ENCODE measurements around the gene GOLT1B.

GOLT1B gene

GRCh38 chr12:21526721-21527345 lies 25.2 kb downstream of the GOLT1B start:
- Histone ChIP-seq H3K27ac (ENCODE audit: low read length) (no peak overlapping the region), H3K4me2 (ENCODE audit: insufficient read depth, low read length) (no peak overlapping the region), H4K20me1 (ENCODE audit: insufficient read depth, low read length) (no peaks in the 10 kb centered on the region), H2AFZ (ENCODE audit: low read depth, low read length) (no peak overlapping the region), H3K36me3 (ENCODE audit: insufficient read depth, low read length) (no peaks in the 10 kb centered on the region), H3K4me1 (ENCODE audit: insufficient read depth, low read length) (no peaks in the 10 kb centered on the region), H3K79me2 (ENCODE audit: insufficient read depth, low read length) (no peaks in the 10 kb centered on the region), H3K4me3 (ENCODE audit: low read depth in 1 of 2, low read length in 2 of 2) (no peak overlapping the region), H3K27me3 (ENCODE audit: insufficient read depth, low read length, poor library complexity) (peaks cover 10% of the 10 kb centered on the region), H3K9ac (ENCODE audit: low read depth, low read length) (no peak overlapping the region), H3K9me3 (ENCODE audit: insufficient read depth, low read length, severe bottlenecking) (no peaks in the 10 kb centered on the region)
- DNase-seq (no peak), ATAC-seq (ENCODE audit: insufficient read depth, low read depth) (no peak)
- TF ChIP-seq EZH2 (IDR thresholded peaks at IDR 0.05; ENCODE audit: borderline replicate concordance, low read depth, low read length, severe bottlenecking) (no peak), CTCF (IDR thresholded peaks at IDR 0.05; ENCODE audit: borderline replicate concordance, extremely low read depth, low read length, poor library complexity, severe bottlenecking) (no peak)

GRCh38 chr12:21527451-21528180 lies 26.0 kb downstream of the GOLT1B start:
- Histone ChIP-seq H3K27ac (ENCODE audit: low read length) (no peak overlapping the region), H3K4me2 (ENCODE audit: insufficient read depth, low read length) (no peak overlapping the region), H3K9me3 (ENCODE audit: insufficient read depth, low read length, severe bottlenecking) (no peaks in the 10 kb centered on the region), H2AFZ (ENCODE audit: low read depth, low read length) (no peak overlapping the region), H3K4me1 (ENCODE audit: insufficient read depth, low read length) (no peaks in the 10 kb centered on the region), H3K4me3 (ENCODE audit: low read depth in 1 of 2, low read length in 2 of 2) (no peak overlapping the region), H3K79me2 (ENCODE audit: insufficient read depth, low read length) (no peaks in the 10 kb centered on the region), H4K20me1 (ENCODE audit: insufficient read depth, low read length) (no peaks in the 10 kb centered on the region), H3K9ac (ENCODE audit: low read depth, low read length) (no peak overlapping the region), H3K36me3 (ENCODE audit: insufficient read depth, low read length) (no peaks in the 10 kb centered on the region), H3K27me3 (ENCODE audit: insufficient read depth, low read length, poor library complexity) (peaks cover 10% of the 10 kb centered on the region)
- ATAC-seq (ENCODE audit: insufficient read depth, low read depth) (no peak), DNase-seq (no peak)
- no peak for TF ChIP-seq EZH2 (IDR thresholded peaks at IDR 0.05; ENCODE audit: borderline replicate concordance, low read depth, low read length, severe bottlenecking)
- TF ChIP-seq CTCF (IDR thresholded peaks at IDR 0.05; ENCODE audit: borderline replicate concordance, extremely low read depth, low read length, poor library complexity, severe bottlenecking), result no peak

- Histone ChIP-seq H3K79me2 (ENCODE audit: insufficient read depth, low read length) (no peaks in the 10 kb centered on the region), H3K27ac (ENCODE audit: low read length) (no peak overlapping the region), H3K4me3 (ENCODE audit: low read depth in 1 of 2, low read length in 2 of 2) (no peak overlapping the region), H3K36me3 (ENCODE audit: insufficient read depth, low read length) (no peaks in the 10 kb centered on the region), H3K4me1 (ENCODE audit: insufficient read depth, low read length) (no peaks in the 10 kb centered on the region), H3K9ac (ENCODE audit: low read depth, low read length) (no peak overlapping the region), H3K27me3 (ENCODE audit: insufficient read depth, low read length, poor library complexity) (peaks cover 10% of the 10 kb centered on the region), H3K9me3 (ENCODE audit: insufficient read depth, low read length, severe bottlenecking) (no peaks in the 10 kb centered on the region), H4K20me1 (ENCODE audit: insufficient read depth, low read length) (no peaks in the 10 kb centered on the region), H2AFZ (ENCODE audit: low read depth, low read length) (no peak overlapping the region), H3K4me2 (ENCODE audit: insufficient read depth, low read length) (no peak overlapping the region)
- no peak for ATAC-seq (ENCODE audit: insufficient read depth, low read depth)
- no peak for DNase-seq
- no peak for TF ChIP-seq EZH2 (IDR thresholded peaks at IDR 0.05; ENCODE audit: borderline replicate concordance, low read depth, low read length, severe bottlenecking)
- no peak for TF ChIP-seq CTCF (IDR thresholded peaks at IDR 0.05; ENCODE audit: borderline replicate concordance, extremely low read depth, low read length, poor library complexity, severe bottlenecking)
These were observed 27.4 kb downstream of the GOLT1B start for GRCh38 chr12:21528953-21529352.

All from DND-41 (cell line).